Prostate gland (tissue), 2 donors: Measurements from ENCODE around the gene GRB10.

Experiments used
- POLR2A ChIP-seq: fragments of 450-650 bp; IDR thresholded peaks from one replicate; pipeline ENCODE4 v1.6.1; 2016; ENCODE audit warnings: antibody characterized with exemption, mild to moderate bottlenecking
- POLR2AphosphoS5 ChIP-seq: sonication (generic); formaldehyde crosslinking; IDR thresholded peaks from one replicate; pipeline ENCODE4 v1.6.1; 2017; ENCODE audit warnings: antibody characterized with exemption
- TF ChIP-seq, protein P1 (sequence below), 4 experiments: fragments of 200-600 bp in 2 of 4; fragments of 450-650 bp in 2 of 4; sonication (generic) in 2 of 4; IDR thresholded peaks; 1 replicate in 3 of 4; 2 replicates in 1 of 4; pipeline ENCODE4 v1.5.1; 2016 to 2019; ENCODE audit warnings: antibody characterized with exemption in 4 of 4, mild to moderate bottlenecking in 2 of 4, moderate library complexity in 2 of 4

DNA sequence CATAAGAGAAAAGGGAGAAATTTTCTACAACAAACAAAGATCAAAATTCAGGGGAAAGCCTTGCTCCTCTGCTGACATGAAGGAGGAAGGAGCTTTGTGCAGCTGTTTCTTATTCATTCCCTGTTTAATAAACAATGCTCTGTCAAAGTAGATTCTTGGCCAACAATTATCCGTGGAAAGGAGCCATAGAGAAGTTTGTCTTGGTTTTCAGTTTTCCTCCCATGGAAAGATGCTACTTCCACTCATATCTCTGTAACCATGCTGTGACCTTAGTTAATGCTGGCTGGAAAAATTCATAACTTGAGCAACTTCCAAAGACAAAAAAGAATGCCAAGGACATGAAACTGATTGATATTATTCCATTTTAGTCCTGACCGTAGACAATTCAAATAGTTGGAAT lies 225.6 kb downstream of the GRB10 start:
- TF ChIP-seq, protein P1, sequence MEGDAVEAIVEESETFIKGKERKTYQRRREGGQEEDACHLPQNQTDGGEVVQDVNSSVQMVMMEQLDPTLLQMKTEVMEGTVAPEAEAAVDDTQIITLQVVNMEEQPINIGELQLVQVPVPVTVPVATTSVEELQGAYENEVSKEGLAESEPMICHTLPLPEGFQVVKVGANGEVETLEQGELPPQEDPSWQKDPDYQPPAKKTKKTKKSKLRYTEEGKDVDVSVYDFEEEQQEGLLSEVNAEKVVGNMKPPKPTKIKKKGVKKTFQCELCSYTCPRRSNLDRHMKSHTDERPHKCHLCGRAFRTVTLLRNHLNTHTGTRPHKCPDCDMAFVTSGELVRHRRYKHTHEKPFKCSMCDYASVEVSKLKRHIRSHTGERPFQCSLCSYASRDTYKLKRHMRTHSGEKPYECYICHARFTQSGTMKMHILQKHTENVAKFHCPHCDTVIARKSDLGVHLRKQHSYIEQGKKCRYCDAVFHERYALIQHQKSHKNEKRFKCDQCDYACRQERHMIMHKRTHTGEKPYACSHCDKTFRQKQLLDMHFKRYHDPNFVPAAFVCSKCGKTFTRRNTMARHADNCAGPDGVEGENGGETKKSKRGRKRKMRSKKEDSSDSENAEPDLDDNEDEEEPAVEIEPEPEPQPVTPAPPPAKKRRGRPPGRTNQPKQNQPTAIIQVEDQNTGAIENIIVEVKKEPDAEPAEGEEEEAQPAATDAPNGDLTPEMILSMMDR (IDR thresholded peaks at IDR 0.05) = no peak
- TF ChIP-seq POLR2A (no peak), POLR2AphosphoS5 (no peak)
